Measurements from ENCODE around the gene UROC1. TPM values are rescaled to one million over a fixed set of nuclear protein-coding genes. Genes with fewer than 3 reads are reported as not detected.

Gene UROC1
- total RNA-seq, 2 donors from 2014 or later = not detected

GRCh38 chr3:126475413-126476114, 42.0 kb downstream of the UROC1 start, which contains the start of gene ZXDC:
Gene ZXDC, minus strand, starts transcription at chr3:126475891. Its CDS starts 26 bp downstream, at chr3:126475865.
- Histone ChIP-seq H3K27me3 (no peaks in the 10 kb centered on the region), H3K27ac (peak within 1 kb of the TSS; percentile 90 to 95), H3K36me3 (peaks cover 16% of the 10 kb centered on the region), H3K4me1 (peaks cover 0 to 41% of the 10 kb centered on the region in 2 donors), H3K4me3 (peak within 1 kb of the TSS; percentile 68 to 76), H3K9me3 (no peaks in the 10 kb centered on the region)
- peak; percentile 92 for DNase-seq (ENCODE audit: low spot score)
- peak; percentile 41 to 60 for TF ChIP-seq CTCF (IDR thresholded peaks at IDR 0.05)

- peaks cover 24% of the 10 kb centered on the region for H3K36me3 ChIP-seq
- peak; percentile 62 for DNase-seq (ENCODE audit: low spot score)
- H3K4me1 ChIP-seq = peaks cover 0 to 41% of the 10 kb centered on the region in 2 donors
- no peaks in the 10 kb centered on the region for H3K27me3 ChIP-seq
- H3K4me3 ChIP-seq = peak overlapping the region; percentile 66 to 76
- H3K9me3 ChIP-seq = no peaks in the 10 kb centered on the region
- H3K27ac ChIP-seq = peak overlapping the region; percentile 78 to 95
- TF ChIP-seq CTCF (IDR thresholded peaks at IDR 0.05) = no peak
Measured at GRCh38 chr3:126474498-126475412, 42.8 kb downstream of the UROC1 start.

- DNase-seq (ENCODE audit: low spot score) = no peak
- Histone ChIP-seq H3K4me3 (peak overlapping the region; percentile 66 to 76), H3K36me3 (peaks cover 36% of the 10 kb centered on the region), H3K27me3 (no peaks in the 10 kb centered on the region), H3K27ac (peak overlapping the region; percentile 41 to 78), H3K4me1 (peaks cover 0 to 53% of the 10 kb centered on the region in 2 donors), H3K9me3 (no peaks in the 10 kb centered on the region)
- no peak for TF ChIP-seq CTCF (IDR thresholded peaks at IDR 0.05)
Measured at GRCh38 chr3:126473292-126474168, 44.0 kb downstream of the UROC1 start.

GRCh38 chr3:126472277-126473006, 45.1 kb downstream of the UROC1 start:
- Histone ChIP-seq H3K27me3 (no peaks in the 10 kb centered on the region), H3K27ac (peak overlapping the region; percentile 41 to 51), H3K4me3 (peak overlapping the region in 1 of 2 donors; percentile 66), H3K36me3 (peaks cover 47% of the 10 kb centered on the region), H3K4me1 (peaks cover 0 to 56% of the 10 kb centered on the region in 2 donors), H3K9me3 (no peaks in the 10 kb centered on the region)
- DNase-seq (ENCODE audit: low spot score) = peak; percentile 93
- TF ChIP-seq CTCF (IDR thresholded peaks at IDR 0.05) = peak in 1 of 2 donors; percentile 22

GRCh38 chr3:126469479-126469878, 48.1 kb downstream of the UROC1 start:
- TF ChIP-seq CTCF (IDR thresholded peaks at IDR 0.05) = no peak
- H3K27ac ChIP-seq = no peak overlapping the region
- H3K4me3 ChIP-seq = no peak overlapping the region
- peaks cover 0 to 44% of the 10 kb centered on the region in 2 donors for H3K4me1 ChIP-seq
- no peaks in the 10 kb centered on the region for H3K27me3 ChIP-seq
- H3K36me3 ChIP-seq = peaks cover 77% of the 10 kb centered on the region
- no peak for DNase-seq (ENCODE audit: low spot score)
- H3K9me3 ChIP-seq = no peaks in the 10 kb centered on the region

Data from right atrium auricular region (tissue), 2 donors.